ENCODE data around the gene NSD1. TPM values are rescaled to one million over a fixed set of nuclear protein-coding genes. Genes with fewer than 3 reads are reported as not detected.

Gene NSD1
- total and polyA plus RNA-seq, 9 of the 15 experiments (the other 6 are each of a cell fraction or from before 2014, with no cell fraction given): 3.8 to 51.0 (median 24.7) TPM

- TF ChIP-seq ILK (tag; IDR thresholded peaks at IDR 0.05; ENCODE audit: borderline replicate concordance, low read depth) (no peak), ZNF23 (CRISPR knock-in tag; IDR thresholded peaks at IDR 0.05) (no peak), ZEB2 (IDR thresholded peaks at IDR 0.05) (peak; percentile 57), ZC3H4 (CRISPR knock-in tag; IDR thresholded peaks at IDR 0.05; ENCODE audit: borderline replicate concordance) (no peak), ESRRB (CRISPR knock-in tag; IDR thresholded peaks at IDR 0.05; ENCODE audit: borderline replicate concordance) (no peak), ZBTB40 (IDR thresholded peaks at IDR 0.05) (no peak), ZBTB40 (CRISPR knock-in tag; IDR thresholded peaks at IDR 0.05) (no peak), ZNF609 (CRISPR knock-in tag; IDR thresholded peaks at IDR 0.05; ENCODE audit: borderline replicate concordance) (no peak; the same call in 1 of the 2 replicates)
Observed at GRCh38 chr5:177311723-177312648, 178.4 kb downstream of the NSD1 start, which contains the start of gene MXD3 (continued).

Data from K562 (cell line).